ENCODE measurements around the gene CRY1.
A peak's percentile ranks its signal among the peaks of the same experiment; 100 is the strongest.
"Not testable (repeated sequence)": the region's sequence is repeated elsewhere in the genome, so short reads cannot be mapped to it uniquely, and the experiment has no call there.

CRY1 gene

GRCh38 chr12:107012736-107013425, 80.5 kb downstream of the CRY1 start:
- Mint-ChIP-seq H3K27ac (peak overlapping the region; percentile 2), H3K4me3 (no peak overlapping the region), H3K36me3 (no peaks in the 10 kb centered on the region), H3K9me3 (no peaks in the 10 kb centered on the region), H3K4me1 (peaks cover 11% of the 10 kb centered on the region)
- DNase-seq (ENCODE audit: low spot score in 2 of 2) (no peak), ATAC-seq (no peak)

GRCh38 chr12:107011519-107011918, 81.8 kb downstream of the CRY1 start:
- DNase-seq (ENCODE audit: low spot score in 2 of 2) (no peak), ATAC-seq (no peak)
- Mint-ChIP-seq H3K4me1 (peaks cover 11% of the 10 kb centered on the region), H3K9me3 (no peaks in the 10 kb centered on the region), H3K36me3 (no peaks in the 10 kb centered on the region), H3K4me3 (no peak overlapping the region), H3K27ac (no peak overlapping the region)

- H3K36me3 Mint-ChIP-seq = no peaks in the 10 kb centered on the region
- no peak for DNase-seq (ENCODE audit: low spot score in 2 of 2)
- ATAC-seq = no peak
- no peak overlapping the region for H3K27ac Mint-ChIP-seq
- H3K4me1 Mint-ChIP-seq = peaks cover 11% of the 10 kb centered on the region
- H3K9me3 Mint-ChIP-seq = no peaks in the 10 kb centered on the region
- no peak overlapping the region for H3K4me3 Mint-ChIP-seq
These were observed 85.9 kb downstream of the CRY1 start for GRCh38 chr12:107007411-107007810.

- DNase-seq (ENCODE audit: low spot score in 2 of 2); ATAC-seq; H3K4me1 Mint-ChIP-seq; H3K9me3 Mint-ChIP-seq; H3K27ac Mint-ChIP-seq; H3K4me3 Mint-ChIP-seq: not testable (repeated sequence)
- peaks cover 37% of the 10 kb centered on the region for H3K36me3 Mint-ChIP-seq
These were observed 90.7 kb downstream of the CRY1 start for GRCh38 chr12:107002665-107003064.

GRCh38 chr12:106999446-106999845, 93.9 kb downstream of the CRY1 start:
- ATAC-seq = no peak
- no peaks in the 10 kb centered on the region for H3K4me1 Mint-ChIP-seq
- H3K9me3 Mint-ChIP-seq = no peaks in the 10 kb centered on the region
- no peak overlapping the region for H3K4me3 Mint-ChIP-seq
- no peak overlapping the region for H3K27ac Mint-ChIP-seq
- no peak for DNase-seq (ENCODE audit: low spot score in 2 of 2)
- peaks cover 58% of the 10 kb centered on the region for H3K36me3 Mint-ChIP-seq

GRCh38 chr12:106997916-106998315, 95.4 kb downstream of the CRY1 start:
- ATAC-seq = no peak
- H3K36me3 Mint-ChIP-seq = peaks cover 58% of the 10 kb centered on the region
- H3K9me3 Mint-ChIP-seq = no peaks in the 10 kb centered on the region
- no peak for DNase-seq (ENCODE audit: low spot score in 2 of 2)
- H3K4me1 Mint-ChIP-seq = no peaks in the 10 kb centered on the region
- no peak overlapping the region for H3K27ac Mint-ChIP-seq
- no peak overlapping the region for H3K4me3 Mint-ChIP-seq

GRCh38 chr12:106996102-106996501, 97.2 kb downstream of the CRY1 start:
- not testable (repeated sequence) for H3K9me3 Mint-ChIP-seq; H3K4me3 Mint-ChIP-seq; H3K4me1 Mint-ChIP-seq; ATAC-seq; H3K27ac Mint-ChIP-seq; DNase-seq (ENCODE audit: low spot score in 2 of 2)
- H3K36me3 Mint-ChIP-seq = peaks cover 55% of the 10 kb centered on the region

- no peak overlapping the region for H3K27ac Mint-ChIP-seq
- H3K9me3 Mint-ChIP-seq = no peaks in the 10 kb centered on the region
- no peak for ATAC-seq
- H3K4me1 Mint-ChIP-seq = no peaks in the 10 kb centered on the region
- no peak overlapping the region for H3K4me3 Mint-ChIP-seq
- H3K36me3 Mint-ChIP-seq = peaks cover 41% of the 10 kb centered on the region
- DNase-seq (ENCODE audit: low spot score in 2 of 2) = no peak
These were observed 98.6 kb downstream of the CRY1 start for GRCh38 chr12:106994579-106995220.

- DNase-seq (ENCODE audit: low spot score in 2 of 2) = no peak
- Mint-ChIP-seq H3K9me3 (no peaks in the 10 kb centered on the region), H3K36me3 (peaks cover 24% of the 10 kb centered on the region), H3K27ac (no peak overlapping the region), H3K4me3 (peak overlapping the region; percentile 96), H3K4me1 (peaks cover 46% of the 10 kb centered on the region)
- ATAC-seq = no peak
These were observed 105.5 kb downstream of the CRY1 start for GRCh38 chr12:106987846-106988245.

GRCh38 chr12:106986625-106987389, 106.5 kb downstream of the CRY1 start, which contains the start of gene MTERF2:
Gene MTERF2 (minus strand): TSS chr12:106987146. CDS start chr12:106978714, 8,432 bp downstream.
- ATAC-seq = peak; percentile 96
- Mint-ChIP-seq H3K4me1 (peaks cover 50% of the 10 kb centered on the region), H3K36me3 (peaks cover 24% of the 10 kb centered on the region), H3K27ac (peak within 1 kb of the TSS; percentile 95), H3K4me3 (peak within 1 kb of the TSS; percentile 96), H3K9me3 (no peaks in the 10 kb centered on the region)
- peak; percentile 55 to 86 for DNase-seq (ENCODE audit: low spot score in 2 of 2)

GRCh38 chr12:106986135-106986534, 107.2 kb downstream of the CRY1 start:
- ATAC-seq (no peak), DNase-seq (ENCODE audit: low spot score in 2 of 2) (no peak)
- Mint-ChIP-seq H3K4me1 (peaks cover 51% of the 10 kb centered on the region), H3K27ac (peak overlapping the region; percentile 95), H3K9me3 (no peaks in the 10 kb centered on the region), H3K4me3 (peak overlapping the region; percentile 96), H3K36me3 (peaks cover 24% of the 10 kb centered on the region)

- Mint-ChIP-seq H3K36me3 (peaks cover 24% of the 10 kb centered on the region), H3K9me3 (no peaks in the 10 kb centered on the region), H3K4me3 (peak overlapping the region; percentile 96), H3K27ac (peak overlapping the region; percentile 9), H3K4me1 (peaks cover 51% of the 10 kb centered on the region)
- ATAC-seq (no peak), DNase-seq (ENCODE audit: low spot score in 2 of 2) (no peak)
These were observed 107.9 kb downstream of the CRY1 start for GRCh38 chr12:106985479-106985878.

GRCh38 chr12:106984588-106985137, 108.7 kb downstream of the CRY1 start:
- DNase-seq (ENCODE audit: low spot score in 2 of 2) (no peak), ATAC-seq (no peak)
- Mint-ChIP-seq H3K27ac (peak overlapping the region; percentile 63), H3K4me1 (peaks cover 51% of the 10 kb centered on the region), H3K9me3 (no peaks in the 10 kb centered on the region), H3K36me3 (peaks cover 24% of the 10 kb centered on the region), H3K4me3 (no peak overlapping the region)

- H3K9me3 Mint-ChIP-seq = no peaks in the 10 kb centered on the region
- ATAC-seq (peak; percentile 27), DNase-seq (ENCODE audit: low spot score in 2 of 2) (no peak)
- H3K36me3 Mint-ChIP-seq = peaks cover 30% of the 10 kb centered on the region
- peaks cover 45% of the 10 kb centered on the region for H3K4me1 Mint-ChIP-seq
- no peak overlapping the region for H3K4me3 Mint-ChIP-seq
- no peak overlapping the region for H3K27ac Mint-ChIP-seq
These were observed 111.1 kb downstream of the CRY1 start for GRCh38 chr12:106982229-106982628.

GRCh38 chr12:106981788-106982187, 111.6 kb downstream of the CRY1 start:
- Mint-ChIP-seq H3K9me3 (no peaks in the 10 kb centered on the region), H3K4me1 (peaks cover 41% of the 10 kb centered on the region), H3K36me3 (peaks cover 25% of the 10 kb centered on the region), H3K4me3 (no peak overlapping the region), H3K27ac (no peak overlapping the region)
- DNase-seq (ENCODE audit: low spot score in 2 of 2) (no peak), ATAC-seq (no peak)
